ENCODE data around the gene CNBP.
"Not testable (repeated sequence)": the region's sequence is repeated elsewhere in the genome, so short reads cannot be mapped to it uniquely, and the experiment has no call there.

CNBP gene

DNA sequence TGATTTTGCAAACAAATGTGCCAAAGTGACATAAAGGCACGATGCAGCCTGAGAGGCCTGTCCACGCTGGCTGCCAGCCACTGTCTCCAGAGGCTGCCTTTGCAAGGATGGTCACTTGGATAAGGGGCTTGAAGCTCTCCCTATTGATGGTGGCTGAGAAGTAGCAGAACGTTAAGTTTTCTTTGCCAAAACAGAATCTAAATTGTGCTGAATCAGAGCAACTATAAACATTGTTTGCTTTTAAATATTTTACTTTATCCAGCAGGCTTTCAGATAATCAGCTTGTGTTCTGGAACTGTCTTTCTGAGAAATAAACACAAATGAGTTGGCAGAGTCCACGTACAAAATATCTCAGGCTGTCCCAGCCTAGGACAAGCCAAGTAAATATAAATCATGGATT lies 23.8 kb upstream of the CNBP start:
- FAIRE-seq (no peak), DNase-seq (ENCODE audit: insufficient read length) (no peak)
- TF ChIP-seq TAF1 (IDR thresholded peaks at IDR 0.05; ENCODE audit: borderline replicate concordance, low read depth, low read length) (no peak), POLR2AphosphoS5 (IDR thresholded peaks at IDR 0.05; ENCODE audit: low read depth, low read length) (no peak), POLR2A (IDR thresholded peaks at IDR 0.05; ENCODE audit: low read depth, low read length) (no peak)

GRCh38 chr3:129205109-129205832 lies 21.6 kb upstream of the CNBP start:
- DNase-seq (ENCODE audit: insufficient read length) (no peak), FAIRE-seq (no peak)
- TF ChIP-seq TAF1 (IDR thresholded peaks at IDR 0.05; ENCODE audit: borderline replicate concordance, low read depth, low read length): no peak
- no peak for TF ChIP-seq POLR2AphosphoS5 (IDR thresholded peaks at IDR 0.05; ENCODE audit: low read depth, low read length)
- TF ChIP-seq POLR2A (IDR thresholded peaks at IDR 0.05; ENCODE audit: low read depth, low read length): no peak

- DNase-seq (ENCODE audit: insufficient read length) (no peak), FAIRE-seq (no peak)
- TF ChIP-seq POLR2A (IDR thresholded peaks at IDR 0.05; ENCODE audit: low read depth, low read length) (no peak), POLR2AphosphoS5 (IDR thresholded peaks at IDR 0.05; ENCODE audit: low read depth, low read length) (no peak), TAF1 (IDR thresholded peaks at IDR 0.05; ENCODE audit: borderline replicate concordance, low read depth, low read length) (no peak)
Measured at GRCh38 chr3:129204473-129204872, 20.8 kb upstream of the CNBP start.

DNA sequence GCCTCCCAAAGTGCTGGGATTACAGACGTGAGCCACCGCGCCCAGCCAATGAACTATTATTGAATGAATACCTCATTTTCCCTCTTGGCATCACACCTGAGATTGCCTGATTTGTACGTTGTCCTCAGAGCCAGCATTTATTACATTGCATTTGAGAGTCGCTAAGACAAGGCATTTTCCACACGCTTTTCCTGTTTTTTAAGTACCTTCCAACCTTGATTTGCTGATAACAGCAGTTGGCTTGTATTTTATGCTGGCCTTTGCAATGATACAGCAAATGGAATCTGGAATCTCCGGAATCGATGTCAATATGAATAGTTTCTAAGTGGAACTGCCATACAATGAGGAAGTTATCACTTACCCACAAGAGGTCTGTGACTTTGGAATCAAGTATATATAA lies 15.7 kb upstream of the CNBP start:
- no peak for FAIRE-seq
- DNase-seq (ENCODE audit: insufficient read length): no peak
- TF ChIP-seq POLR2AphosphoS5 (IDR thresholded peaks at IDR 0.05; ENCODE audit: low read depth, low read length) (no peak), TAF1 (IDR thresholded peaks at IDR 0.05; ENCODE audit: borderline replicate concordance, low read depth, low read length) (no peak), POLR2A (IDR thresholded peaks at IDR 0.05; ENCODE audit: low read depth, low read length) (no peak)

GRCh38 chr3:129197321-129197720 lies 13.6 kb upstream of the CNBP start:
- FAIRE-seq: no peak
- DNase-seq (ENCODE audit: insufficient read length): no peak
- TF ChIP-seq POLR2A (IDR thresholded peaks at IDR 0.05; ENCODE audit: low read depth, low read length): no peak
- no peak for TF ChIP-seq TAF1 (IDR thresholded peaks at IDR 0.05; ENCODE audit: borderline replicate concordance, low read depth, low read length)
- no peak for TF ChIP-seq POLR2AphosphoS5 (IDR thresholded peaks at IDR 0.05; ENCODE audit: low read depth, low read length)

DNA sequence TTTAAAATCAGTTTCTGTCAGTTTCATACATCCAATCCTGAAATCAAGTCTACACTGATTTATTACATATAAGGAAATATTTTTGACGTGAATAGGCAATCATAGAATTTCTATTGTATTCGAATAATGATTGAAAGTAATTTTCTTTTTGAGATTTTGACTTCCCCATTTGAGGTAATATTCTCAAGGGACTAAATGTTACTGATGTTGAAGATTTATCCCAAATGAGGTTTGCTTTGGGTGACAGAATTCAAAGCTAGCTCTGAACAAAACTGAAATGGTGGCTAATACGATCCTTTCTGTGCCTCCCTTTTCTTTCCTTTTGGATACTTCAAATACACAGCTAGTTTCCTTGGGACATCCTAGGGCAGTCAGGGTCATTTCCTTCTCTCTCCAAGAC lies 12.9 kb upstream of the CNBP start:
- no peak for TF ChIP-seq POLR2A (IDR thresholded peaks at IDR 0.05; ENCODE audit: low read depth, low read length)
- no peak for TF ChIP-seq POLR2AphosphoS5 (IDR thresholded peaks at IDR 0.05; ENCODE audit: low read depth, low read length)
- no peak for TF ChIP-seq TAF1 (IDR thresholded peaks at IDR 0.05; ENCODE audit: borderline replicate concordance, low read depth, low read length)
- no peak for DNase-seq (ENCODE audit: insufficient read length)
- FAIRE-seq: no peak

GRCh38 chr3:129195731-129196256 lies 12.1 kb upstream of the CNBP start:
- no peak for FAIRE-seq
- TF ChIP-seq TAF1 (IDR thresholded peaks at IDR 0.05; ENCODE audit: borderline replicate concordance, low read depth, low read length): no peak
- no peak for TF ChIP-seq POLR2AphosphoS5 (IDR thresholded peaks at IDR 0.05; ENCODE audit: low read depth, low read length)
- TF ChIP-seq POLR2A (IDR thresholded peaks at IDR 0.05; ENCODE audit: low read depth, low read length): no peak

GRCh38 chr3:129189793-129190192 lies 6.1 kb upstream of the CNBP start:
- not testable (repeated sequence) for FAIRE-seq; DNase-seq (ENCODE audit: insufficient read length)

More at GRCh38 chr3:129195731-129196256, 12.1 kb upstream of the CNBP start:
- DNase-seq (ENCODE audit: insufficient read length): no peak

GRCh38 chr3:129187857-129188256 lies 4.2 kb upstream of the CNBP start:
- no peak for TF ChIP-seq POLR2A (IDR thresholded peaks at IDR 0.05; ENCODE audit: low read depth, low read length)
- TF ChIP-seq POLR2AphosphoS5 (IDR thresholded peaks at IDR 0.05; ENCODE audit: low read depth, low read length): no peak
- TF ChIP-seq TAF1 (IDR thresholded peaks at IDR 0.05; ENCODE audit: borderline replicate concordance, low read depth, low read length): no peak
- no peak for FAIRE-seq

DNA sequence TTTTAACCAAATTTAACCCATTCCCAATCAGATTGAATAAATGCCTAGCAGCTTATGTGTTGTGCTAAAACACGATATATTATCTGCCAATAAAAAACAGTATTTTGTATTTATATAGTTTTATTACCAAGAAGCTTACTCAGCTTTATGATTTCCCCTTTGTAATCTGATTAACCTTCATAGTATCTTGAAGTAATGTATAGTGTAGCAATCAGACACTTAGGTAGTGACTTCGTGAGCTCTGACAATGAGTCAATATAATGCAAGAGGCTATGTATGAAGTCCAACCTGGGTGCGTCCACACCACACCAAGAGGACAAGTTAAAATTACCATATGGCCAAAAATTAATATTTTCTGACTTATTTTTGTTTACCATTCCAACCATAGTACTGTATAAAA lies 2.1 kb upstream of the CNBP start:
- no peak for FAIRE-seq

More at GRCh38 chr3:129187857-129188256, 4.2 kb upstream of the CNBP start:
- no peak for DNase-seq (ENCODE audit: insufficient read length)

DNA sequence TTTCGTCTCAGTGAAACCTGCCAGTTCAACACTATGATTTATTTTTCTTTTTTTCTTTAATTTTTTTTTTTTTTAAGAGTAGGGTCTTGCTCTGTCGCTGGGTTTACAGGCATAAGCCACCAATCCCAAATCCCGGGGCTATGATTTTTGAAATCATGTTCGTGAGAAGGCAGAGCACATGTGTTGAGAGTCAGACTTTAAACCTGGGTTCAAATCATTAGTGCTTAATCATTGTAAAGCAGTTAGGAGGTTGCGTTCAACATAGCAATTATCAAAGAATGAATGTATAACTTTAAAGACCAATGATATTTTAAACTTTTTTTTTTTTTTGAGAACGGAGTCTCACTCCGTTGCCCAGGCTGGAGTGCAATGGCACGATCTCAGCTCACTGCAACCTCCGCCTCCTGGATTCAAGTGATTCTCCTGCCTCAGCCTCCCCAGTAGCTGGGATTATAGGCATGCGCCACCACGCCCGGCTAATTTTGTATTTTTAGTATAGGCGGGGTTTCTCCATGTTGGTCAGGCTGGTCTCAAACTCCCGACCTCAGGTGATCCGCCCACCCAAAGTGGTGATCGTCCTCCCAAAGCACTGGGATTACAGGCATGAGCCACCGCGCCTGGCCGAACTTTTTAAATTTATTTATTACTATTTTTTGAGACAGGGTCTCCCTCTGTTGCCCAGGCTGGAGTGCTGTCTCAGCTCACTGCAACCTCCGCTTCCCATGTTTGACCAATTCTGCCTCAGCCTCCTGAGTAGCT lies 1.3 kb upstream of the CNBP start:
- not testable (repeated sequence) for DNase-seq (ENCODE audit: insufficient read length); FAIRE-seq

More for the DNA sequence above, 2.1 kb upstream of the CNBP start:
- TF ChIP-seq TAF1 (IDR thresholded peaks at IDR 0.05; ENCODE audit: borderline replicate concordance, low read depth, low read length) (no peak), POLR2A (IDR thresholded peaks at IDR 0.05; ENCODE audit: low read depth, low read length) (no peak), POLR2AphosphoS5 (IDR thresholded peaks at IDR 0.05; ENCODE audit: low read depth, low read length) (no peak)
- DNase-seq (ENCODE audit: insufficient read length): no peak

DNA sequence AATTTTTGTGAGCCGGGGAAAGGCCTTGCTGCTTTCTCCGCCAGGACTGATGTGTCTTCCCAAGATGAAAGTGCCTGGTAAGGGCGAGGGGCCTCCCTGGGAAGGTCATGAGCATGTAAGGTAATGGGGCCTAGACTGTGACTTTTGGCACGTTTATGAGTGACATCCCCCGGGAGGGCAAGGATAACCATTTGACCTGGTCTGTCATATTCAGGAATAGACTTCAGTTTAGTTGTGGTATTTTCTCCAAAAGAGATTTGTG lies 631 bp upstream of the CNBP start:
- DNase-seq (ENCODE audit: insufficient read length): peak; percentile 23
- TF ChIP-seq POLR2AphosphoS5 (IDR thresholded peaks at IDR 0.05; ENCODE audit: low read depth, low read length): no peak
- FAIRE-seq: peak; percentile 74
